ENCODE measurements around the gene GALNT1. TPM values are rescaled to one million over a fixed set of nuclear protein-coding genes. Genes with fewer than 3 reads are reported as not detected.

Gene GALNT1
- total and polyA plus RNA-seq, 10 of the 15 experiments (the other 5 are each of a cell fraction or from before 2014, with no cell fraction given), result 8.0 to 53.7 (median 29.9) TPM

DNA sequence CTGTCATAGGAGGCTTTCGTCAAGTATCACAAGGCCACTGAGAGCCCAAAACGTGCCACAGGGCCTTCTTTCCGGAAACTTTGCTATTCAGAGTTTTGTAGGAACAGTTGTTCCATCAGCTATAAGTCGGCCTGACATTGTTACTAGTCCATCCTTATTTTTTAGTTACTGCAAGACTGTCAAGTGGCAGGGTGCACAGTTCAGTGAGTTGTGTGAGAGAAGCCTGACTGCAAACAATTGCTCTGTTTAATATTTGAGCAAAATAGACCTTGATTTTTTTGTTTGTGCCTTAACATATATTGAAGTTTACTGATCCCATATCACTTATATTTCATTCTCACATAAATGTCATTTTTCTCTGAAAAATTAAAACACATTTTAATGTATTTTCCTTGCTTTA, 110.1 kb downstream of the GALNT1 start:
- H3K27ac ChIP-seq (ENCODE audit: control insufficient read depth, insufficient read depth), result no peak overlapping the region
- ChIA-PET CTCF (interaction anchor here (0.9 to 1.3 kb wide), 2 partner anchors 14 to 460 kb away, joined by 3 read pairs; no protein-coding TSS in a partner anchor), RAD21 (ENCODE audit: unreplicated experiment) (no interaction called here), POLR2A (no interaction called here), SMC1A (ENCODE audit: uncharacterized antibody, unreplicated experiment) (no interaction called here)
- H3K36me3 ChIP-seq (ENCODE audit: control insufficient read depth in 2 of 2, insufficient read depth in 2 of 2, low read length in 1 of 2), result no peaks in the 10 kb centered on the region; a peak in 2 of 4 replicates
- TF ChIP-seq TBL1XR1 (IDR thresholded peaks at IDR 0.05; ENCODE audit: low read depth, low read length) (no peak), SUPT20H (IDR thresholded peaks at IDR 0.05; ENCODE audit: borderline replicate concordance, control insufficient read depth, low read depth, low read length) (no peak), DPF2 (IDR thresholded peaks at IDR 0.05) (no peak), YBX1 (IDR thresholded peaks at IDR 0.05) (no peak), MEF2A (IDR thresholded peaks at IDR 0.05; ENCODE audit: insufficient read depth, low read depth, low read length) (no peak), NFIC (IDR thresholded peaks at IDR 0.05; ENCODE audit: low read depth, low read length) (no peak), CHD2 (IDR thresholded peaks at IDR 0.05; ENCODE audit: borderline replicate concordance, low read depth, low read length) (no peak)
- TF ChIP-seq, protein P1, sequence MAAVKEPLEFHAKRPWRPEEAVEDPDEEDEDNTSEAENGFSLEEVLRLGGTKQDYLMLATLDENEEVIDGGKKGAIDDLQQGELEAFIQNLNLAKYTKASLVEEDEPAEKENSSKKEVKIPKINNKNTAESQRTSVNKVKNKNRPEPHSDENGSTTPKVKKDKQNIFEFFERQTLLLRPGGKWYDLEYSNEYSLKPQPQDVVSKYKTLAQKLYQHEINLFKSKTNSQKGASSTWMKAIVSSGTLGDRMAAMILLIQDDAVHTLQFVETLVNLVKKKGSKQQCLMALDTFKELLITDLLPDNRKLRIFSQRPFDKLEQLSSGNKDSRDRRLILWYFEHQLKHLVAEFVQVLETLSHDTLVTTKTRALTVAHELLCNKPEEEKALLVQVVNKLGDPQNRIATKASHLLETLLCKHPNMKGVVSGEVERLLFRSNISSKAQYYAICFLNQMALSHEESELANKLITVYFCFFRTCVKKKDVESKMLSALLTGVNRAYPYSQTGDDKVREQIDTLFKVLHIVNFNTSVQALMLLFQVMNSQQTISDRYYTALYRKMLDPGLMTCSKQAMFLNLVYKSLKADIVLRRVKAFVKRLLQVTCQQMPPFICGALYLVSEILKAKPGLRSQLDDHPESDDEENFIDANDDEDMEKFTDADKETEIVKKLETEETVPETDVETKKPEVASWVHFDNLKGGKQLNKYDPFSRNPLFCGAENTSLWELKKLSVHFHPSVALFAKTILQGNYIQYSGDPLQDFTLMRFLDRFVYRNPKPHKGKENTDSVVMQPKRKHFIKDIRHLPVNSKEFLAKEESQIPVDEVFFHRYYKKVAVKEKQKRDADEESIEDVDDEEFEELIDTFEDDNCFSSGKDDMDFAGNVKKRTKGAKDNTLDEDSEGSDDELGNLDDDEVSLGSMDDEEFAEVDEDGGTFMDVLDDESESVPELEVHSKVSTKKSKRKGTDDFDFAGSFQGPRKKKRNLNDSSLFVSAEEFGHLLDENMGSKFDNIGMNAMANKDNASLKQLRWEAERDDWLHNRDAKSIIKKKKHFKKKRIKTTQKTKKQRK (IDR thresholded peaks at IDR 0.05; ENCODE audit: low read depth, low read length), result no peak
- no peak for FAIRE-seq
- H3K4me3 ChIP-seq, result no peak overlapping the region
- no peak overlapping the region for H3K9ac ChIP-seq (ENCODE audit: control insufficient read depth, insufficient read depth, low read length)
- H3K4me2 ChIP-seq (ENCODE audit: control insufficient read depth, insufficient read depth), result no peak overlapping the region
- no peak for DNase-seq (ENCODE audit: low read depth, low spot score)
- peaks cover 4% of the 10 kb centered on the region for H3K4me1 ChIP-seq (ENCODE audit: control insufficient read depth, insufficient read depth, low read length)
- 96% methylated on average over 4 of the region's 4 CpGs for WGBS (ENCODE audit: insufficient coverage, insufficient replicate concordance, low lambda C conversion rate, missing lambda C conversion rate)
- no peaks in the 10 kb centered on the region for H3K27me3 ChIP-seq (replicated peaks in 1 of 2; ENCODE audit: control insufficient read depth in 2 of 2, insufficient read depth in 2 of 2, low read length in 1 of 2)
- no peaks in the 10 kb centered on the region for H3K79me2 ChIP-seq (ENCODE audit: control insufficient read depth, insufficient read depth, low read length)
- no peak for ATAC-seq
- in situ Hi-C loops (cut with MboI) (no loop called here), intact Hi-C loops (cut with micrococcal nuclease; ENCODE audit: unreplicated experiment) (no loop called here)
- BruUV-seq (replicated peaks), result no TSS peak
- no peak overlapping the region for H2AFZ ChIP-seq (ENCODE audit: control insufficient read depth, low read depth, low read length)
- H4K20me1 ChIP-seq (ENCODE audit: control insufficient read depth, insufficient read depth), result no peaks in the 10 kb centered on the region
- no peaks in the 10 kb centered on the region for H3K9me3 ChIP-seq (replicated peaks; ENCODE audit: control insufficient read depth, insufficient read depth, low read length)
